LHCN-M2 (cell line): ENCODE results near the gene DNAJC5G. TPM values are rescaled to one million over a fixed set of nuclear protein-coding genes. Genes with fewer than 3 reads are reported as not detected.
"Not testable (repeated sequence)": the region's sequence is repeated elsewhere in the genome, so short reads cannot be mapped to it uniquely, and the experiment has no call there.

Experiments
- DNase-seq: peaks from one replicate; pipeline ENCODE4 v3.0.0-alpha.2; 2012; ENCODE audit warnings: low read depth
- total RNA-seq: library from RNA; depleted of rRNA; stranded (reverse); fragments of >200 nt; gene quantifications from 2 replicates; pipeline ENCODE4 v1.2.3, GENCODE V29; 2014; rRNA removed

The DNAJC5G gene
- total RNA-seq, 1 experiment from 2014 or later, result not detected

DNA sequence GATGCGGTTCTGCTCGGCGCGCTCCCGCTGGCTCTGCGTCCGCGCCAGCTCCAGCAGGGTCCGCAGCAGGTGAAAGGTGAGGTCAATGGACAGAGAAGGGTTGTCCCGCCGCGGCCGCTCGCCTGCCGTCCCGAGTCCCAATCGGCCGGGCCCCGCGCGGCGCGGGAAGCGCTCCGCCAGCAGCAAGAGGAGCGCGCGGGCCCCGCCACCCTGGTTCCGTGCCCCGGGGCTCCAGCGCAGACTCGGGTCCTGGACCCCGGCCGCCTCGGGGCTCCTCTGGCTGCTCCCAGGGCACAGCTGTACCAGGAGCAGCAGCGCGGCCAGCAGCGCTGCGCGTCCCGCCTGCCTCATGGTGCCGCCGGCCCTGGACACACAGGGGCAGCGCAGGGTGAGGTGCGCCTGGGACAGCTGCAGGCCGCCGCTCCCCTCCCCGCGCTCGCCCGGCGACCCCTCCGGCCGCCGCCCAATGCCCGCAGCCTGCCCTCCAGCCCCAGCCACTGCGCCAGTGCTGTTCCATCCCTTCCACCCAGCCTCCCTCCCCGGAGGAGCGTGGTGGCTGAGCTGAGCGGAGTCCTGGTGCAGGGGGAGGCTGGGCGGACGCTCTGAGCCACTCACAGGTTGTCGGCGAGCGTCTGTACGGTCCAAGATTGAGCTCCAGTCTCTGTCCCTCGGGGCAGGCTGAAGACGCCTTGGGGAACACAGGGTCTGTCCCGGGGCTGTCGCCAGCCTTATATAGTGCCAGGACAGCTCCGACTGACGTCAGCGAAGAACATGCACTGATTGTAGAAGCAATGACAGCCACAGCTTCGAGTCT, 32.5 kb downstream of the DNAJC5G start:
- no peak for DNase-seq

DNA sequence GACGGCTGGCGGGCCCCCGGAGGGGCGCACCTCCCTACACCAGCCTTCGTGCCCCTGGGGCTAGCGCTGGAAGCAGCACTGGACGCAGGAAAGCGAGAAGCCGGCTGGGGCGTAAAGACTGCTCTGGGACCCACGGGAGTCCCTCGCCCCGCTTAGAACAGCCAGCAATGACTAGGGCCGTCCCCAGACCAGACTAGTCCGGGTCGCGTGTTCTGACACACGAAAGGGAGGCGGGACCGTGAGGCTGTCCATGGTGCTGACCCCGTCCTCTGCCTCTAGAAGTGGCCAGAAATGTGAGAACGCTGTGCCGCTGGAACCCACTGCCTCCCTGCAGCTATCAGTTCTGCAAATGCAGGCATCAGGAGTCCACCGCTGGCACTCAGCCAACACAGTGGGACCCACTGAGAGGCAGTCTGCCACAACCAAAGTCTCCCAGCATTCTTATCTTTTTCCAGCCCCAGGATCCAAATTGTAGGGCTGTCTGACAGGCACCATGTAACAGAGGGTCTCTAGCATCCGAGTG, 33.2 kb downstream of the DNAJC5G start, which contains the start of gene UCN:
UCN (minus strand) TSS at position 87 of the 523 bp plus-strand sequence. CDS start 550 bp downstream, outside the sequence.
- no peak for DNase-seq

DNA sequence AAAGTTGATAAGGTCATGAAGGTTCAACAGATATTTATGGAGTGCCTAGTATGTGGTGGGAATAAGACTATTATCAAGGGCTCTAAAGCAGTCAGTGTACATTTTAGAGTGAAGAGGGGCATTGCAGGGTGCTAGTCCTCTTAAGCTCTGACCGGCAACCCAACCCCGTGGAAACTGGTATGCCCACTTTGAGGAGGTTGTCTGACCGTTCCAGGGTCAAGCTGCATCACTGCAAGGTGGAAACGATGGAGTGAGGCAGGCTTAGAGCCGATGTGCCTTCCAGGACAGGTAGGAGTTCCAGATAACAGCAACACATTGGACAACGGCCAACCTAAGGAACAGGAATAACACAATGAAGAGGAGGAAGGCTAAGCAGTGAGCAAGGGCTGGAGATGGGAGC, 34.4 kb downstream of the DNAJC5G start:
- no peak for DNase-seq

DNA sequence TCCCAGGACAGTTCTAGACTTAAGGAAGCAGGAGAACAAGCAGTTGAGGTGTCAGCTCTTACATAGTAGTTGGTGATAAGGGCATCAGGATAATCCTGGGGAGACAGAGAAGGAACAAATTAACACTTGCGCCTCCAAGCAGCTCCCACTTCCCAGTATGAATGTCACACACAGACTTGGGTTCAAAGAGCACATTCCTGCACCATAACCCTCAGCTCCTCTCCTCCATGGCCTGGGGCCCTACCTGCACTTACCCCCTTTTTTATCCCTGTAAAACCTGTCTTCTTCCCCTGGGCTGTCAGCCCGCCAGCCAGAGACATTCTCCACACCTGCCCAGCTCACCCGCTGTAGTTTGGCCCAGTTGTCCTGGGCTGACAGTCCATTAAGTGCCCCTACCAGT, 36.9 kb downstream of the DNAJC5G start:
- DNase-seq, result no peak

DNA sequence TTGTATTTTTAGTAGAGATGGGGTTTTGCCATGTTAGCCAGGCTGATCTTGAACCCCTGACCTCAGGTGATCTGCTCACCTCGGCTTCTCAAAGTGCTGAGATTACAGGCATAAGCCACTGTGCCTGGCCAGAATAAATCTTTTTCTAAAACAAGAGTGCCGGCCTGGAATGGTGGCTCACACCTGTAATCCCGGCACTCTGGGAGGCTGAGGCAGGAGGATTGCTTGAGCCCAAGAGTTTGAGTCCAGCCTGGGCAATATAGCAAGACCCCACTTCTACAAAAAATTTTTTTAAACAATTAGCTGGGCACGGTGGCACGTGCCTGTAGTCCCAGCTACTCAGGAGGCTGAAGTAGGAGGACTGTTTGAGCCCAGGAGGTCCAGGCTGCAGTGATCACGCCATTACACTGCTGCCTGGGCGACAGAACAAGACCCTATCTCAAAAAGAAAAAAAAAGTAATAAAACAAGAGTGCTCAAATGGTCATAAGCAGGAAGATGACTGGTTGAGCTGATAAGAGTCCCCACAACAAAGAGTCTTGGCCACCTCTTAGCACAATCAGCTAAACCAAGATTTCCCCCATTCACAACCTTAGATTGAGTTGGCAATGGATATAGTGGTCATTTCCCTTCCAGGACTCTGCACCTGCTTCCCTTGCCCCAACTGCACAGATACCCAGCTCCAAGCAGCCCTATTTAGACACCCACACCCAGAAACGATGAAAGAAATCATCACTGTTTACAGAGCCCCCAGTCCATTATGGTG, 38.8 kb downstream of the DNAJC5G start:
- DNase-seq, result no peak

DNA sequence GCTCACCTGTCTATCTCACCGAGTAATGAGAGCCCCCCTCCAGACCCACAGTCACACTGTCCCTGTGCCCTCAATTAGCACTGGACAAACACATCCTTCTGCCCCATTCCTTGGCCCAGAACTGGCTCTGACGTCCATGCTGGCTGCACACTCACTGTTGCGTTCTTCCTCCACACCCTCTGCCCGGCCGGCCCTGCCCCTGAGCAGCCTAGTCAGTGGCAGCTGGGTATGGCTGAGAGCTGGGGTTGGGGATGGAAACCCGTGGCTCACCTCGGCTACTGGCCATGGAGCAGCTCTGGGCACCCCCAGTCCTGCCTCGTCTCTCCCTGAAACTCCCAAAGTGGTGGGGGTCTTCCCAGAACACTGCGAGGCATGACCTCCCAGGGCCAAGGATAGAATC, 39.5 kb downstream of the DNAJC5G start:
- DNase-seq, result no peak

DNA sequence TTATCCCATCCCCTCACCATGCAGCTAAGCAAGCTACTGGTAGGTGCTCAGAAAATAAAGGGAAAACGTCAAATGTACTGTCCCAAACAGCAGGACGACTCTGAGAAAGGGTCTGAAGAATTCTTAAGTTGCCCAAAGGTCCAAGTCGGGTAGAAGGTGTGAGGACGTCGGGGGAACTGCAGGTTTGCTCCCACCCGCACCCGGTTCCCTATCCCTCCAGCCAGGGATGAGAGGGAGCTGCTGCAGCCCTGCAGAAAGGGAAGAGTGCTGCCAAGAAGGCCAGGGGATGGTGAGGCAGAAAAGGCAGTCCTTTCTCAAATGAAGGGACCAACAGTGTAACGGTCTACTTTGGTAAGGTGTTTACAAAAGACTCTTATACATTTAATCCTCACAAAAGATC, 39.9 kb downstream of the DNAJC5G start:
- DNase-seq, result no peak

DNA sequence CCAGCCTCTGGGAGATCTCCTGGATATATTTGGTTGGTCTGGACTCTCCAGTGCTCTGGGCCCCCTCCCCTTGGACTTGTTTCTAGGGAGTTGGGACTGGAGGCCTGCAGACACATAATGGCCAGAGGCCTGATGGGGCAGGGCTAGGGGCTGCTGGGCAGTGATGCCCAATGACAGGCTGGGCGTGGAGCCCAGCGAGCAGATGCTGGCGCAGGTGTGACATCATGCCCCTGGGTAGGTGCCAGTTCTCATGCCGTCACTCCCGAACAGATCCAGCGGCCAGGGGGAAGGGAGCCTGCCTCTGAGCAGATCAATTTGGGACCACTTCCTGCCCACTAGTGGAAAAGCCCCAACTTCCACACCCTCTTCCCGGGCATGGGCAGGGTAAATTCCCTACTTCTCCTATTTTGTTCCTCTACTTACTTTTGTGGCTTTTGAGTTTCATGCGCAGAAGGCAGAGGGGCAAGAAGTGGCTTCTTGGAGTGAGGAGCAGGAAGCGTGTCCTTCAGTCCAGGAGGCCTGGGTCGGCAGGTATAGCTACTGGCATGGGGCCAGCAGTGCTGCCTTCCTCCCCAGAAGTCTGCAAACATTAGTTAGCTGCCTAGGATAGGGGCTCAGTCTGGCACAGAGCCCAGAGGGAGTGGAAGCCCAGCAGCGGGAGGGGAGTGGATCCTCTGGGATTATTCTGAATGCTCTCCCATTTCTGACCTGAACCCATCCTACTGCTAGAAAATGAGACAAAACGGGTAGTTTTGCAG, 41.6 kb downstream of the DNAJC5G start:
- DNase-seq, result no peak

DNA sequence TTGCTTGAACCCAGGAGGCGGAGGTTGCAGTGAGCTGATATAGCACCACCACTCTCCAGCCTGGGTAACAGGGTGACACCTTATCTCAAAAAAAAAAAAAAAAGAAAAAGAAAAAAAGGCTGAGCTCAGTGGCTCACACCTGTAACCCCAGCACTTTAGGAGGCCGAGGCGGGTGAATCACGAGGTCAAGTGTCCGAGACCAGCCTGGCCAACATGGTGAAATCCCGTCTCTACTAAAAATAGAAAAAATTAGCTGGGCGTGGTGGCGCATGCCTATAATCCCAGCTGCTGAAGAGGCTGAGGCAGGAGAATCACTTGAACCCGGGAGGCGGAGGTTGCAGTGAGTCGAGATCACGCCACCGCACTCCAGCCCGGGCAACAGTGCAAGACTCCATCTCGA, 44.6 kb downstream of the DNAJC5G start:
- not testable (repeated sequence) for DNase-seq

DNA sequence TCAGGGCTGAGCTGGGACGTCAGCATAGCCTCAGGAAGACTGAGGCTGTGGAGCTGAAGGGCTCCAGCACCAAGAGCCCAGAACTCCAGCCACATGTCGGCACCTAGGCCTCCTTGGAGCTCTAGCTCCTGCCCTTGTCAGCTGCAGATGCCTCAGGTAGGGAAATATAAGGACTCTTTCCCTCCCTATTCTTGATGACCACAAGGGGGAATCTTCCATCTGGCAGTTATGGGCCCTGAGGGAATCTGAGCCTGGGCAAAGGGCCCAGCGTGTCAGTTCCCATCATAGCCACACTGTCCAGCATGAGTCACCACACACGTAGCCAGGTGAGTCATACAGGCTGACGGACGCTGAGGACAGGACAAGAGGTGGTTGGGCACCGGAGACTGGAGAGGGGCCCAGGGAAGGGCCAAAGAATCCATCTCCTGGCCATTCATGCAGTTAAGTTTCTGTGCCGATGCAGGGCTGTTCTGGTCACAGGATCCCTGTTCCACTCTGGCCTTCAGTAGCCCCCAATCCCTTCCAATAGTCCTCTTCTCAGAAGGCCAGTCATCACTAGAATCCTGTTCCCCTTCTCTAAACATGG, 45.8 kb downstream of the DNAJC5G start:
- peak; percentile 99 for DNase-seq

DNA sequence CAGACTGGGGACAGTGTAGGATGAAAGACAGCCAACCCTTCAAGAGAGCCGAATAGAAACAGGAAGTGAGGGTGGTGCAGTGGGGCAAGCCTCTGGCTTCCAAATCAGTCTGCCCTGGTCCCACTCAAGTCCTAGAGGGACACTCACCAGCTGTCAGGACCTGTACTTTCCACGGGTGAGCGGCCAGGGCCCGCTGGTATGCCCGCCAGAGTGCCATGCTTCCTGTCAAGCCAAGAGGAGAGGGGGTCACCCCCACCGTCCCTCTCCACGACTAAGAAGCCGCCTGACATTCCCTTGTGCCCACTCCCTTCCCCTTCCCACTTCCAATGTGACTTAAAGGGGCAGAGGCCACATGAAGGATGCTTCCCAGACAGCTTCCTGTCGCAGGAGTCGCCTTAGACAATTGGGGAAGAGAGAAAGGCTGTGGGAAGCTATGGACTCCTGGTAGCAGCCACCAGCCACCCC, 47.1 kb downstream of the DNAJC5G start:
- DNase-seq, result no peak

DNA sequence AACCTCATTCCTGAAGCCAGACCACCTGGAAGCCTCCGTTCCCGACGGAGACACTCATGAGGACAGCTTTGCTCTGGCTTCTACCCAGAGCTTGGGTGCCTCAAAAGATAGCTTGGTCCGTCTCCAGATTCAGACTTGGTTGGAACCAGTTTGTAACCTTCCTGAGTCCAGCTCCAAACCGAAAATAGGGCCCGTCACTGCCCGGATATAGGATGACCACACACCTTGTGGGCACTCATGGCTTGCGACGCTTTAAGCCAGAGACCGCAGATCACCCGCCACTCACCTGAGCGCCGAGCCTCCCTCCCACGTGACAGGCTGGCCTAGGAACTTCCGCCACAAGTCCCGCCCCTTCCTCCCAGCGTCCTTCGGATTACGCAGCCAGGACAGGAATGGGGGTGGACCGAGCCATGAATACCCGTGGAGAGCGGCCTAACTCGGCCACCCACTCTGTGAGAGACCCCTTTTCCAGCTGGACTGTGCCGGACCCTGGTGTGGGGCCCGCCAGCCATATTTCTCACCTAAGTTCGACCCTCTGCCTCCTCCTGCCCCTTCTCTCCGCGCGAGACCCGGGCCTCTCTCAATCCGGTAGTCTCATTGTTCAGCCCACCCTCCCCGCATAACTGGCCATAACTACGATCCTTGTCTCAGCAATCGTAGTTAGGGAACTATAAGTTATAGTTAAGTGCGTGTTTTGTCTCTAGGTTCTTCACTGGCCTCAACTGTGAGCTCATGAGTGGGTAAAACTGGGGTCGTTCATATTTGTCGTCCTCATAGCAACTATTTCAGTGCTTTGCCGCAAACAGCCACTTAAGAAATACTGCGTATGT, 47.7 kb downstream of the DNAJC5G start, which contains the start of gene MPV17:
MPV17 (minus strand) TSS at position 332 of the 830 bp plus-strand sequence. CDS start 580 bp downstream, outside the sequence.
- peak; percentile 81 for DNase-seq

DNA sequence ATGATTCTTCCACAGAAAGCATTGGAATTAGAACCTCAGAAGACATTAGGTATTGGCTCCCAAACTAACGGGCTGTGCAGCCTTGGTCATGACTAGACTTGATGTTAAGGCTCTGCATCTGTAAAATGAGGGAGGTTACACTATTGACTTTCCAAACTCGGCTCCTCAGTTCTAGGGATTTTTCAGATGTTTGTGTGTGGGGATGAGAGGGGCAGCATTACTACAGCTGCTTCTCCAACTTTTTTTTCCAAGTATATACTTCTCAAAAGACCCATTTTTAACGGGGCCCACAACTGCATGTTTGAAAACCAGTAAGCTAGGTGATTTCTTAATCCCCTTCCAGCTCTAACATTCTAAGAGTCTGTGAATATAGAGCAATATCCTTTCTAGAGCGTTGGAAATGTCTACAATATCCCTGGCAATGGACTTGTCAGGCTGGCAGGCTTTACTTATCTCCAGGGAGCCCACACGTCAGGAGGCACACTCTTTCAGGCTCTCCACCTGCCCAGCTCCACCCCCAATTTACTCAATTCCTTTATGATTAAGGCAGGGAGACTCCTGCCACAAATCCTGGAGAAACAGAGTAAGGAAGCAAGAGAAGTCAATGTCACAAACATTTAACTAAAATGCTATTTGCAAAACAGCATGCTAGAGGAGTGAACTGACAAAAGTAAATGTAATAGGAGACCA, 48.5 kb downstream of the DNAJC5G start:
- DNase-seq, result no peak

DNA sequence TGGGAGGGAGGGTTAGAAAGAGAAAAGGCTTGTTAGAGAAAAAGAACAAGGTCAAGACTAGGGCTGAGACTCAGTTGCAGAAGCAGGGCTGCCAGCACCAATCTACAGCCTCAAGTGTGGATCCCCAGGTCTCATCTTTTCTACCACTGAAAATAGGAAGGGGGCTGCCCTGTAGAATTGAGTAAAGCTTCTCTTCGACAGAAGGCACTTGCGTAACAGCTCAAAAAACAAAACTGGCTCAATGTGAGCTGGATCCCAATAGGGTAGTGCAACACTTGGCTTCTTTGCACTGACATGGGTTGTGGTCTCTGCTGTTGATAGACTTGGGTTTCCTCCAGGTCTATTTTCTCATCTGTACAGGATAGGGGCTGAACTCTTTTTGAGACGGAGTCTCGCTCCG, 49.5 kb downstream of the DNAJC5G start:
- DNase-seq, result no peak

Other genes with a start within 250 kb of the DNAJC5G start
- gene TMEM214, start 242.5 kb upstream of the DNAJC5G start, total RNA-seq, result 60.0 and 61.4 TPM in 2 replicates
- gene AGBL5, start 223.8 kb upstream of the DNAJC5G start, total RNA-seq, result 26.0 and 29.2 TPM in 2 replicates
- 325 and 383 TPM in 2 replicates for gene OST4, start 203.8 kb upstream of the DNAJC5G start, total RNA-seq
- 6.1 and 11.0 TPM in 2 replicates for gene EMILIN1, start 196.8 kb upstream of the DNAJC5G start, total RNA-seq
- 0.51 and 0.52 TPM in 2 replicates for gene KHK, start 188.7 kb upstream of the DNAJC5G start, total RNA-seq
- 0.69 and 1.6 TPM in 2 replicates for gene CGREF1, start 156.3 kb upstream of the DNAJC5G start, total RNA-seq
- gene ABHD1, start 151.6 kb upstream of the DNAJC5G start, total RNA-seq, result 0.17 TPM in 1 of 2 replicates, not detected in the other
- gene PREB, start 140.8 kb upstream of the DNAJC5G start, total RNA-seq, result 68.9 and 72.4 TPM in 2 replicates
- gene PRR30, start 136.0 kb upstream of the DNAJC5G start, total RNA-seq, result not detected in 2 replicates
- gene TCF23, start 126.4 kb upstream of the DNAJC5G start, total RNA-seq, result not detected in 2 replicates
- gene ATRAID, start 63.4 kb upstream of the DNAJC5G start, total RNA-seq, result 180 and 193 TPM in 2 replicates
- 39.6 and 54.5 TPM in 2 replicates for gene SLC5A6, start 63.2 kb upstream of the DNAJC5G start, total RNA-seq
- gene CAD, start 58.1 kb upstream of the DNAJC5G start, total RNA-seq, result 42.7 and 44.5 TPM in 2 replicates
- 0.63 TPM in 1 of 2 replicates, not detected in the other for gene SLC30A3, start 12.4 kb upstream of the DNAJC5G start, total RNA-seq
- gene TRIM54, start 7.0 kb downstream of the DNAJC5G start, total RNA-seq, result 0.11 TPM in 1 of 2 replicates, not detected in the other
- 1.2 and 2.2 TPM in 2 replicates for gene UCN, start 33.0 kb downstream of the DNAJC5G start, total RNA-seq
- 81.4 and 113 TPM in 2 replicates for gene MPV17, start 47.7 kb downstream of the DNAJC5G start, total RNA-seq
- gene GTF3C2, start 81.3 kb downstream of the DNAJC5G start, total RNA-seq, result 42.3 and 43.5 TPM in 2 replicates
- gene EIF2B4, start 94.9 kb downstream of the DNAJC5G start, total RNA-seq, result 33.4 and 40.1 TPM in 2 replicates
- 176 and 181 TPM in 2 replicates for gene SNX17, start 95.2 kb downstream of the DNAJC5G start, total RNA-seq
- gene ZNF513, start 105.3 kb downstream of the DNAJC5G start, total RNA-seq, result 12.7 and 16.5 TPM in 2 replicates
- 117 and 120 TPM in 2 replicates for gene PPM1G, start 134.2 kb downstream of the DNAJC5G start, total RNA-seq
- gene NRBP1, start 153.2 kb downstream of the DNAJC5G start, total RNA-seq, result 130 and 140 TPM in 2 replicates
- gene KRTCAP3, start 166.9 kb downstream of the DNAJC5G start, total RNA-seq, result 0.46 TPM in 1 of 2 replicates, not detected in the other
- gene IFT172, start 214.3 kb downstream of the DNAJC5G start, total RNA-seq, result 5.7 and 7.4 TPM in 2 replicates
- 25.9 and 29.0 TPM in 2 replicates for gene FNDC4, start 219.8 kb downstream of the DNAJC5G start, total RNA-seq
- 0.11 and 0.32 TPM in 2 replicates for gene GCKR, start 221.4 kb downstream of the DNAJC5G start, total RNA-seq